Left ventricle myocardium inferior (tissue), 1 donor: Measurements from ENCODE around the gene HNRNPH2. TPM values are rescaled to one million over a fixed set of nuclear protein-coding genes. Genes with fewer than 3 reads are reported as not detected.

Experiments
- DNase-seq: peaks from one replicate; pipeline ENCODE4 v3.0.0-alpha.2; 2020
- H3K27ac ChIP-seq: fragments of 200-600 bp; replicated peaks from 2 replicates; pipeline ENCODE4 v1.8.0; 2021
- H3K27me3 ChIP-seq: fragments of 200-600 bp; 2 replicates; pipeline ENCODE4 v1.8.0; 2021; ENCODE audit warnings: low read depth
- H3K36me3 ChIP-seq: fragments of 200-600 bp; 2 replicates; pipeline ENCODE4 v1.8.0; 2021
- H3K4me1 ChIP-seq: fragments of 200-600 bp; 2 replicates; pipeline ENCODE4 v1.8.0; 2021
- H3K4me3 ChIP-seq: fragments of 200-600 bp; 2 replicates; pipeline ENCODE4 v1.8.0; 2021; ENCODE audit warnings: mild to moderate bottlenecking, moderate library complexity
- H3K9me3 ChIP-seq: fragments of 200-600 bp; replicated peaks from 2 replicates; pipeline ENCODE4 v1.8.0; 2021
- CTCF ChIP-seq: fragments of 200-600 bp; IDR thresholded peaks from 2 replicates; pipeline ENCODE4 v1.8.0; 2021; ENCODE audit warnings: antibody characterized with exemption, mild to moderate bottlenecking, borderline replicate concordance
- intact Hi-C: fragments of 100-400 bp; cut with micrococcal nuclease; formaldehyde crosslinking; loops from one replicate; pipeline ENCODE4 v1.11.0; 2022
- total RNA-seq: library from RNA; stranded (reverse); fragmentation: NEBNext Ultra II Directional; extraction: Animal tissue kit (Norgen Biotek cat#: 25700); gene quantifications from one replicate; pipeline ENCODE4 v1.2.1, GENCODE V29; 2021
- donor health status: DM: no; HTN: yes; CAD: no; lungs with severe emphysema.

Gene HNRNPH2
- total RNA-seq, 1 donor from 2014 or later: 51.4 TPM

- Histone ChIP-seq H3K36me3 (no peaks in the 10 kb centered on the region), H3K27ac (no peak overlapping the region), H3K27me3 (no peaks in the 10 kb centered on the region), H3K4me3 (no peak overlapping the region), H3K9me3 (no peaks in the 10 kb centered on the region), H3K4me1 (no peaks in the 10 kb centered on the region)
- TF ChIP-seq CTCF: no peak
- intact Hi-C loops: no loop called here
- no peak for DNase-seq
Observed at GRCh38 chrX:101365301-101365795, 42.7 kb upstream of the HNRNPH2 start.

DNA sequence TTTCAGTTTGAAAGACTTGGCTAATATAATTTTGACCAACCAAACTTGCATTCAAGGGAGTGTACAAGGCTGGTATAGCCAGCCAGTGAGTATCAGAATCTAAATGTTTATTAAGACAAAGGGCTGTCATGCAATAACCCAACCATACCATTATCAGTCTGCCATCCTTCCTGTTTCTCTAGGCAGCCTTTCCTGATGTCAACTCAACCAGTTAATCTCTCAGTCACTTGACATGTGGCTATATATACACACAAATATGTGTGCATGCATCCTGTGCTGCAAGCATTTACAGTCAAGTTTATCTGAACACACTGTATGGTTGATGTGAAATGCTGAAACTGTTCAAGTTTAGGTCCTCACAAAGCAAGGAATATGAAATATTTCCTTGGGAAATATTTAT is 39.2 kb upstream of the HNRNPH2 start:
- H3K4me3 ChIP-seq: no peak overlapping the region
- H3K27ac ChIP-seq: no peak overlapping the region
- no peaks in the 10 kb centered on the region for H3K27me3 ChIP-seq
- no peaks in the 10 kb centered on the region for H3K9me3 ChIP-seq
- TF ChIP-seq CTCF: no peak
- H3K4me1 ChIP-seq: no peaks in the 10 kb centered on the region
- no peaks in the 10 kb centered on the region for H3K36me3 ChIP-seq
- intact Hi-C loops: no loop called here
- DNase-seq: no peak

DNA sequence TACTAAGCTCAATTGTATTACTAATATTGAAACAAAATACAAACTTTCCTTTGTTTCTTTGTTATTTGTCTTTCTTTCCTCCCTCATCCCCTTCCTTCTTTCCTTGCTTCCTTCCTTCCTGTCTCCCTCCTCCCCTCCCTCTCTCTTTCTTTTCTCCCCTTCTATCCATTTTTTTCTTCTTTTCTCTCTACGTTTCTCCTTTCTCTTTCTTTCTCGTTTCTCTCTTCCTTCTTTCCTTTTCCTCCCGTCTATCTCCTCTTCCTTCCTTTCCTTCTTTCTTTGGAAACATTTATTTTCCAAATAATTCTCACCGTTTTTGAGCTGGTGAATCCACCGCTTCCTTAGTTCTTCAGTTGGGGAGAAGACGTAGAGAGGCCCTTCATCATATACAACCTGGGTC is 38.3 kb upstream of the HNRNPH2 start:
- no peaks in the 10 kb centered on the region for H3K27me3 ChIP-seq
- no peak overlapping the region for H3K27ac ChIP-seq
- no peak for DNase-seq
- no peaks in the 10 kb centered on the region for H3K4me1 ChIP-seq
- no peaks in the 10 kb centered on the region for H3K36me3 ChIP-seq
- TF ChIP-seq CTCF: no peak
- intact Hi-C loops: no loop called here
- no peak overlapping the region for H3K4me3 ChIP-seq
- no peaks in the 10 kb centered on the region for H3K9me3 ChIP-seq

DNA sequence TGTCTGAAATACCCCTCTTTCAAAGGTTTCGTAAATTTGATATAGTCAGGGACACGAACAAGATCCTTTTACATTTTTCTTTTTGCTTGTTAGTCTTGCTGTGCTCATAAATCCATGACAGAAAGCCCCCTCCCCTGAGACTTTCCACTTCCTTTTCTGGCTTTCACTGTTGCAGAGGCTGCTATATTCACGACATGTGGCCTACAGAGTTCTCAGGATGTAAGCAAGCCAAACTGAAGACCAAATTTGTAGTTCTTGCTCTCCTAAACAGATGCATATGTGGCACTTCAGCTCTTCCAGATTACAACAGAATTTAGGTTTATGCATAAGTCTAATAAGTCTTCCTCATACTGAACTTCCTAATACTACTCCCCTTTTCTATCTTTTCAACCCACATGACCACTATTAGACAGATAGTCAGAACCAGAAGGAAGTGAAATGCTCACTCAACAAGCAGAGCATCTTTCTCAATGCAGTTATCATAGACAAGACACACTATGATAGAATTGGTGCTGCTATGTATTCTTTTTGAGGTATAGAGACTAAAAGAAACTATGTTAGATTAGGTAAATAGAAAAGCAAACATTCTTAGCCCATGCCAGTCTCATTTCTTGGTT is 37.0 kb upstream of the HNRNPH2 start:
- intact Hi-C loops: no loop called here
- H3K36me3 ChIP-seq: no peaks in the 10 kb centered on the region
- no peak for TF ChIP-seq CTCF
- H3K27me3 ChIP-seq: no peaks in the 10 kb centered on the region
- H3K27ac ChIP-seq: no peak overlapping the region
- no peaks in the 10 kb centered on the region for H3K4me1 ChIP-seq
- no peaks in the 10 kb centered on the region for H3K9me3 ChIP-seq
- DNase-seq: no peak
- no peak overlapping the region for H3K4me3 ChIP-seq

GRCh38 chrX:101377547-101377946 is 30.5 kb upstream of the HNRNPH2 start:
- Histone ChIP-seq H3K4me3 (no peak overlapping the region), H3K4me1 (no peaks in the 10 kb centered on the region)

More at GRCh38 chrX:101377547-101377946, 30.5 kb upstream of the HNRNPH2 start:
- Histone ChIP-seq H3K27me3 (no peaks in the 10 kb centered on the region), H3K9me3 (no peaks in the 10 kb centered on the region), H3K27ac (no peak overlapping the region), H3K36me3 (no peaks in the 10 kb centered on the region)
- intact Hi-C loops: no loop called here
- no peak for TF ChIP-seq CTCF
- DNase-seq: no peak
